PC-9 (cell line): ENCODE results near the gene PSMG2. TPM values are rescaled to one million over a fixed set of nuclear protein-coding genes. Genes with fewer than 3 reads are reported as not detected.

Experiments used
- BruUV-seq: library from RNA; stranded (reverse); fragments of 400-500 nt; replicated peaks from 2 replicates; lab custom pipeline; 2021; lab: Mats Ljungman, UMichigan
- CTCF ChIA-PET: fragments of 300-600 bp; sonication (Branson Sonifier 250); formaldehyde crosslinking; loops from one replicate; lab custom pipeline; 2022; ENCODE audit warnings: antibody characterized with exemption; lab: Charles Lee
- POLR2A ChIA-PET: fragments of 300-600 bp; sonication (Branson Sonifier 250); formaldehyde crosslinking; loops from one replicate; lab custom pipeline; 2022; ENCODE audit warnings: antibody characterized with exemption; ENCODE audit not compliant: unreplicated experiment; lab: Charles Lee
- DNase-seq, 2 experiments: peaks; one replicate each; pipeline versions ENCODE4 v3.0.0 to v3.0.0-alpha.2; 2015 to 2022; ENCODE audit warnings: mixed read lengths in 1 of 2
- H2AFZ ChIP-seq: fragments of 200-600 bp; sonication (generic); 2 replicates; pipeline ENCODE4 v1.8.1; 2017; ENCODE audit warnings: antibody characterized with exemption
- H3F3A ChIP-seq: fragments of 200-600 bp; sonication (generic); 2 replicates; pipeline ENCODE4 v1.8.1; 2017; ENCODE audit warnings: antibody characterized with exemption, mild to moderate bottlenecking, low read depth; ENCODE audit not compliant: insufficient read depth
- H3K27ac ChIP-seq: fragments of 200-600 bp; sonication (generic); 2 replicates; pipeline ENCODE4 v1.6.1; 2016; ENCODE audit warnings: mixed run types
- H3K27me3 ChIP-seq: fragments of 200-600 bp; sonication (generic); 2 replicates; pipeline ENCODE4 v1.6.1; 2016; ENCODE audit warnings: low read depth, mixed run types; ENCODE audit not compliant: insufficient read depth
- H3K36me3 ChIP-seq: fragments of 200-600 bp; sonication (generic); 2 replicates; pipeline ENCODE4 v1.6.1; 2016; ENCODE audit warnings: low read depth, mixed run types
- H3K4me1 ChIP-seq: fragments of 200-600 bp; sonication (generic); replicated peaks from 2 replicates; pipeline ENCODE4 v1.6.1; 2016; ENCODE audit warnings: mixed run types; ENCODE audit not compliant: insufficient read depth
- H3K4me2 ChIP-seq: fragments of 200-600 bp; sonication (generic); 2 replicates; pipeline ENCODE4 v1.6.1; 2017; ENCODE audit warnings: mixed run types
- H3K4me3 ChIP-seq: fragments of 200-600 bp; sonication (generic); 2 replicates; pipeline ENCODE4 v1.6.1; 2016; ENCODE audit warnings: mixed run types
- H3K79me2 ChIP-seq: fragments of 200-600 bp; sonication (generic); 2 replicates; pipeline ENCODE4 v1.6.1; 2017; ENCODE audit warnings: low read depth, mixed run types
- H3K9me2 ChIP-seq: fragments of 200-600 bp; sonication (generic); 2 replicates; pipeline ENCODE4 v1.8.1; 2017; ENCODE audit warnings: mild to moderate bottlenecking; ENCODE audit not compliant: insufficient read depth
- H3K9me3 ChIP-seq: fragments of 200-600 bp; sonication (generic); 2 replicates; pipeline ENCODE4 v1.8.1; 2016; ENCODE audit warnings: low read depth; ENCODE audit not compliant: insufficient read depth
- H4K20me1 ChIP-seq: fragments of 200-600 bp; sonication (generic); 2 replicates; pipeline ENCODE4 v1.8.1; 2017; ENCODE audit not compliant: insufficient read depth
- EZH2 ChIP-seq: fragments of 200-600 bp; sonication (generic); IDR thresholded peaks from 2 replicates; pipeline ENCODE4 v1.8.0; 2017; ENCODE audit warnings: antibody characterized with exemption, low read depth
- intact Hi-C: fragments of 100-400 bp; cut with micrococcal nuclease; formaldehyde crosslinking; loops from one replicate; pipeline ENCODE4 v1.10.0; 2022; ENCODE audit not compliant: unreplicated experiment
- total RNA-seq: library from RNA; stranded (reverse); gene quantifications from 2 replicates; pipeline ENCODE4 v1.2.3, GENCODE V29; 2021
- TF ChIP-seq, protein P1 (sequence below): fragments of 200-600 bp; sonication (generic); conservative IDR thresholded peaks from 2 replicates; pipeline ENCODE4 v1.6.1; 2017; ENCODE audit warnings: mixed run types, antibody characterized with exemption, mild to moderate bottlenecking, moderate library complexity

The PSMG2 gene
- total RNA-seq, 1 experiment from 2014 or later, result 123 TPM

- ChIA-PET POLR2A (no interaction called here), CTCF (interaction anchor here (1.1 kb wide), 1 partner anchor 208 kb away, joined by 3 read pairs; no protein-coding TSS in a partner anchor)
- H3K4me1 ChIP-seq, result peaks cover 17% of the 10 kb centered on the region
- intact Hi-C loops, result loop anchor here (2.0 kb wide), 2 partner anchors 18 to 166 kb away; no protein-coding TSS in a partner anchor
- DNase-seq, result no peak
- no peak overlapping the region for H3K27ac ChIP-seq
- H3F3A ChIP-seq, result peaks cover 28% of the 10 kb centered on the region
- H3K9me2 ChIP-seq, result no peaks in the 10 kb centered on the region
- peaks cover 18% of the 10 kb centered on the region; the same call in 1 of the 2 replicates for H3K36me3 ChIP-seq
- H4K20me1 ChIP-seq, result no peaks in the 10 kb centered on the region
- BruUV-seq, result no TSS peak
- peaks cover 9% of the 10 kb centered on the region; the same call in 1 of the 2 replicates for H3K9me3 ChIP-seq
- H3K4me2 ChIP-seq, result no peak overlapping the region
- H3K4me3 ChIP-seq, result no peak overlapping the region
- TF ChIP-seq EZH2, result no peak
- TF ChIP-seq, protein P1, sequence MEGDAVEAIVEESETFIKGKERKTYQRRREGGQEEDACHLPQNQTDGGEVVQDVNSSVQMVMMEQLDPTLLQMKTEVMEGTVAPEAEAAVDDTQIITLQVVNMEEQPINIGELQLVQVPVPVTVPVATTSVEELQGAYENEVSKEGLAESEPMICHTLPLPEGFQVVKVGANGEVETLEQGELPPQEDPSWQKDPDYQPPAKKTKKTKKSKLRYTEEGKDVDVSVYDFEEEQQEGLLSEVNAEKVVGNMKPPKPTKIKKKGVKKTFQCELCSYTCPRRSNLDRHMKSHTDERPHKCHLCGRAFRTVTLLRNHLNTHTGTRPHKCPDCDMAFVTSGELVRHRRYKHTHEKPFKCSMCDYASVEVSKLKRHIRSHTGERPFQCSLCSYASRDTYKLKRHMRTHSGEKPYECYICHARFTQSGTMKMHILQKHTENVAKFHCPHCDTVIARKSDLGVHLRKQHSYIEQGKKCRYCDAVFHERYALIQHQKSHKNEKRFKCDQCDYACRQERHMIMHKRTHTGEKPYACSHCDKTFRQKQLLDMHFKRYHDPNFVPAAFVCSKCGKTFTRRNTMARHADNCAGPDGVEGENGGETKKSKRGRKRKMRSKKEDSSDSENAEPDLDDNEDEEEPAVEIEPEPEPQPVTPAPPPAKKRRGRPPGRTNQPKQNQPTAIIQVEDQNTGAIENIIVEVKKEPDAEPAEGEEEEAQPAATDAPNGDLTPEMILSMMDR, result no peak
- no peaks in the 10 kb centered on the region for H3K27me3 ChIP-seq
- no peaks in the 10 kb centered on the region for H3K79me2 ChIP-seq
- H2AFZ ChIP-seq, result no peak overlapping the region
Observed at GRCh38 chr18:12726331-12726730, 23.5 kb downstream of the PSMG2 start.

DNA sequence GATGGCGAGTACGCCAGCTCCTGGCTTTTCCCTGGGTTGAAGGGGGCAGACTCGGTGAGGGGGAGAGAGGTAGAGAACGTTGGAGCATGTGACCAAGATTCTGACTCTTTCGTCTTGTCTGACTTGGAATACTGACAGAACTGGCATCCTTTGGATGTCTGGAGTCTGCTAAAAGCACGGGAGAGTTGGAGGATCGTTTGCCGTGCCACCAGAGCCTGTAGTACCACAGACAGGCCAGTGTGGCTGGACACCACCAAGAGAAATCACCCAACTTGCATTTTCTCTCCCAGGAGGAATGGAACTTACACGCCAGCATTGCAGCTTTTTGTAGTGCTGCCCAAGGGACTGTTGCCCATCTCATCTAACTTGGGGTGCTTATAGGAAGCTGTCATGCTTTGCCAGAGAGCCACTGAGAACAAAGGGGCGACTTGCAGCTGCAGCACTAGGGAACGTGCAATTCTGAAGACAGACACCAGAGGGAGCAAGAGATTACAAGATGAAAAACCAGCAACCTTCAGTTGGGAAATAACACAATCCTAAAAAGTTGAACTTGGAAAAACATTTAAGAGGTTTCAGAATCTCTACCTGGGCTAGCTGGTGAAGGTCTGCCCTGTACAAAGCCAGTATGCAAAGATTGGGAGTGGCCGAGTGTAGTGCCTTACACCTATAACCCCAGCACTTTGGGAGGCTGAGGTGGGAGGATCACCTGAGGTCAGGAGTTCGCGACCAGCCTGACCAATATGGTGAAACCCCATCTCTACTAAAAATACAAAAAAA lies 24.1 kb downstream of the PSMG2 start:
- no peaks in the 10 kb centered on the region for H3K9me2 ChIP-seq
- H3K79me2 ChIP-seq, result no peaks in the 10 kb centered on the region
- DNase-seq, result peak; percentile 46 to 68
- H4K20me1 ChIP-seq, result no peaks in the 10 kb centered on the region
- no peak overlapping the region for H2AFZ ChIP-seq
- peaks cover 18% of the 10 kb centered on the region; the same call in 1 of the 2 replicates for H3K36me3 ChIP-seq
- peaks cover 11% of the 10 kb centered on the region; the same call in 1 of the 2 replicates for H3K9me3 ChIP-seq
- no TSS peak for BruUV-seq
- no peak overlapping the region for H3K4me3 ChIP-seq
- H3K27me3 ChIP-seq, result no peaks in the 10 kb centered on the region
- POLR2A ChIA-PET, result no interaction called here
- no peak overlapping the region for H3K27ac ChIP-seq
- intact Hi-C loops, result loop anchor here (1.0 to 2.0 kb wide), 4 partner anchors 18 to 432 kb away; no protein-coding TSS in a partner anchor
- no peak overlapping the region for H3K4me2 ChIP-seq
- CTCF ChIA-PET, result interaction anchor here (0.6 to 1.1 kb wide), 4 partner anchors 25 to 207 kb away, joined by 3 to 5 read pairs (median 4); no protein-coding TSS in a partner anchor
- TF ChIP-seq EZH2, result no peak
- TF ChIP-seq, protein P1, result peak; percentile 97
- H3K4me1 ChIP-seq, result peaks cover 17% of the 10 kb centered on the region
- peaks cover 28% of the 10 kb centered on the region for H3F3A ChIP-seq

DNA sequence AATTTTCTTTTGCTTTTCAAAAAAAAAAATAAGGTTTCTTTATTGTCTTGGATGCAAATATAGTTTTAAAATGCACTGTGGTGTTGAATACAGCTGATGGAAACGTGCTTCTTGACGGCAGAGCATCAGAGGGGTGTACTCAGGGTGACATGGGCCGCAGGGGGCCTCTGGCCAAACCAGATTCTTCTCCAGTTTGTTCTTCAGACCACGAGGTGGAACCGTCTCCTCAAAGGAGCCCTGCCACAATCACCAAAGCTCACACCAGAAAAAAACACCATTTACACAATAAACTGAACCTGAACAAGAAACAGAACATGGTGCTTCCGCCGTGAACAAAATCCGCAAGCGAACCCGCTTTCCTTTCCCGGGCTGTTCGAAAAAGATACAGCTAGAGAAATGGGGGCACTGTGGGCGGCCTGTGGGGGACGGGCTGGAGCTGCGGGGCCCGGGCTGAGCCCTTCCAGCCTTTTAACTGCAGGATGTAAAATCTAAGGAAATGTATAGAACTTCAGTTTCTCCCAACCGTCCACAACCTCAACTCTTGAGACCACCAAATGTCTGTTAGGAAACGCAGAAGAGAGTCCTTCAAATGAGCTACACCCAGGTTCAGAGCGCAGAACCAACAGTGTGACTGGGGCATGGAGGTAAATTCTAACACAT lies 34.5 kb downstream of the PSMG2 start:
- Histone ChIP-seq H3K9me3 (peaks cover 6% of the 10 kb centered on the region; the same call in 1 of the 2 replicates), H3K4me2 (no peak overlapping the region), H3K27ac (no peak overlapping the region), H4K20me1 (no peaks in the 10 kb centered on the region), H2AFZ (no peak overlapping the region), H3K79me2 (no peaks in the 10 kb centered on the region), H3K4me3 (no peak overlapping the region), H3K27me3 (no peaks in the 10 kb centered on the region), H3K9me2 (no peaks in the 10 kb centered on the region), H3K4me1 (peaks cover 20% of the 10 kb centered on the region), H3K36me3 (no peaks in the 10 kb centered on the region), H3F3A (peaks cover 20% of the 10 kb centered on the region)
- CTCF ChIA-PET, result interaction anchor here (0.5 kb wide), 1 partner anchor 69 kb away, joined by 6 read pairs; no protein-coding TSS in a partner anchor
- BruUV-seq, result no TSS peak
- POLR2A ChIA-PET, result no interaction called here
- intact Hi-C loops, result no loop called here
- no peak for TF ChIP-seq EZH2
- TF ChIP-seq, protein P1, result no peak
- DNase-seq, result no peak
